IMR-90 (cell line): ENCODE data around the gene CROCC2. TPM values are rescaled to one million over a fixed set of nuclear protein-coding genes. Genes with fewer than 3 reads are reported as not detected.

Experiments used
- ATAC-seq: fragments of 200-7000 bp; cut with Tn5 transposase; 2 replicates; pipeline ENCODE4 v1.9.1; 2020; ENCODE audit warnings: low read depth, mild to moderate bottlenecking, moderate library complexity
- BruUV-seq: library from RNA; stranded (reverse); fragments of 400-500 nt; replicated peaks from 2 replicates; lab custom pipeline; 2021; lab: Mats Ljungman, UMichigan
- CTCF ChIA-PET: fragments of 300-600 bp; formaldehyde crosslinking; extraction: SDS; loops from one replicate; lab custom pipeline; 2021; ENCODE audit warnings: antibody characterized with exemption; lab: Yijun Ruan, JAX
- POLR2A ChIA-PET: fragments of 300-600 bp; sonication (Branson Sonifier 250); formaldehyde crosslinking; loops from one replicate; lab custom pipeline; 2022; ENCODE audit warnings: antibody characterized with exemption; ENCODE audit not compliant: unreplicated experiment; lab: Charles Lee
- DNase-seq: peaks from one replicate; pipeline ENCODE4 v3.0.0; 2013
- H2AFZ ChIP-seq: replicated peaks from 2 replicates; pipeline ENCODE3; 2013; ENCODE audit warnings: low read length, mild to moderate bottlenecking; ENCODE audit not compliant: poor library complexity
- H2AK5ac ChIP-seq: 2 replicates; pipeline ENCODE4 v1.6.1; 2013; ENCODE audit warnings: low read depth, low read length, inconsistent platforms
- H2AK9ac ChIP-seq: replicated peaks from 2 replicates; pipeline ENCODE3; 2013; ENCODE audit warnings: mild to moderate bottlenecking, low read depth, low read length, moderate library complexity; ENCODE audit not compliant: poor library complexity
- H2BK120ac ChIP-seq: 2 replicates; pipeline ENCODE4 v1.6.1; 2013; ENCODE audit warnings: low read depth, low read length, inconsistent platforms
- H2BK15ac ChIP-seq: 3 replicates; pipeline ENCODE4 v1.6.1; 2013; ENCODE audit warnings: low read depth, low read length, inconsistent platforms
- H2BK20ac ChIP-seq: 2 replicates; pipeline ENCODE4 v1.6.1; 2013; ENCODE audit warnings: low read depth, mild to moderate bottlenecking, inconsistent platforms, low read length, moderate library complexity
- H2BK5ac ChIP-seq: 2 replicates; pipeline ENCODE4 v1.6.1; 2013; ENCODE audit warnings: mild to moderate bottlenecking, low read depth, low read length, inconsistent platforms; ENCODE audit not compliant: poor library complexity, severe bottlenecking
- H3K14ac ChIP-seq: replicated peaks from 2 replicates; pipeline ENCODE4 v1.6.1; 2013; ENCODE audit warnings: low read depth, low read length, inconsistent platforms
- H3K18ac ChIP-seq: 2 replicates; pipeline ENCODE4 v1.6.1; 2013; ENCODE audit warnings: low read depth, low read length, control low read depth
- H3K23ac ChIP-seq: 2 replicates; pipeline ENCODE4 v1.6.1; 2013; ENCODE audit warnings: low read depth, low read length, inconsistent platforms
- H3K27ac ChIP-seq: 2 replicates; pipeline ENCODE4 v1.5.1; 2013; ENCODE audit warnings: mild to moderate bottlenecking, control low read depth, low read length; ENCODE audit not compliant: insufficient read depth
- H3K27me3 ChIP-seq: 2 replicates; pipeline ENCODE4 v1.6.1; 2013; ENCODE audit warnings: low read length; ENCODE audit not compliant: control insufficient read depth, insufficient read depth
- H3K36me3 ChIP-seq: 2 replicates; pipeline ENCODE4 v1.6.1; 2013; ENCODE audit warnings: low read length, mixed read lengths; ENCODE audit not compliant: control insufficient read depth, insufficient read depth
- H3K4ac ChIP-seq: 2 replicates; pipeline ENCODE4 v1.6.1; 2013; ENCODE audit warnings: low read depth, low read length, inconsistent platforms
- H3K4me1 ChIP-seq: 2 replicates; pipeline ENCODE4 v1.6.1; 2013; ENCODE audit warnings: low read length, mixed read lengths; ENCODE audit not compliant: control insufficient read depth, insufficient read depth
- H3K4me2 ChIP-seq: 2 replicates; pipeline ENCODE4 v1.6.1; 2013; ENCODE audit warnings: low read depth, mild to moderate bottlenecking, control low read depth, low read length, moderate library complexity
- H3K4me3 ChIP-seq: 2 replicates; pipeline ENCODE4 v1.5.1; 2013; ENCODE audit warnings: low read depth, mild to moderate bottlenecking, control low read depth, low read length, moderate library complexity; ENCODE audit not compliant: insufficient read depth
- H3K56ac ChIP-seq: 2 replicates; pipeline ENCODE4 v1.6.1; 2013; ENCODE audit warnings: low read length, inconsistent platforms; ENCODE audit not compliant: insufficient read depth; ENCODE audit errors: extremely low read depth
- H3K79me1 ChIP-seq, 2 experiments: 2 replicates each; pipeline ENCODE4 v1.6.1; 2013; ENCODE audit warnings: low read length in 2 of 2, inconsistent platforms in 1 of 2, low read depth in 1 of 2
- H3K9ac ChIP-seq: 2 replicates; pipeline ENCODE4 v1.6.1; 2013; ENCODE audit warnings: low read depth, low read length, control low read depth
- H3K9me1 ChIP-seq: 2 replicates; pipeline ENCODE4 v1.6.1; 2013; ENCODE audit warnings: low read length, inconsistent platforms; ENCODE audit not compliant: insufficient read depth
- H3K9me3 ChIP-seq: 2 replicates; pipeline ENCODE4 v1.6.1; 2013; ENCODE audit warnings: low read length; ENCODE audit not compliant: control insufficient read depth, insufficient read depth
- H4K20me1 ChIP-seq: 2 replicates; pipeline ENCODE4 v1.6.1; 2013; ENCODE audit warnings: low read length, inconsistent platforms; ENCODE audit not compliant: insufficient read depth
- H4K5ac ChIP-seq: 2 replicates; pipeline ENCODE4 v1.6.1; 2013; ENCODE audit warnings: mild to moderate bottlenecking, low read depth, low read length, control low read depth
- H4K8ac ChIP-seq, 2 experiments: 2 replicates each; pipeline ENCODE4 v1.6.1; 2013; ENCODE audit warnings: low read depth in 2 of 2, low read length in 2 of 2, control low read depth in 1 of 2, inconsistent platforms in 1 of 2
- H4K91ac ChIP-seq: 2 replicates; pipeline ENCODE4 v1.6.1; 2013; ENCODE audit warnings: low read depth, low read length, inconsistent platforms; ENCODE audit not compliant: insufficient read depth
- BHLHE40 ChIP-seq: fragments of 150-350 bp; IDR thresholded peaks from 2 replicates; pipeline ENCODE4 v1.6.1; 2016; ENCODE audit warnings: mild to moderate bottlenecking, low read depth, low read length
- CEBPB ChIP-seq: IDR thresholded peaks from 2 replicates; pipeline ENCODE4 v1.6.1; 2012; ENCODE audit warnings: low read depth, low read length, improper control_type of control experiment
- CHD1 ChIP-seq: IDR thresholded peaks from 2 replicates; pipeline ENCODE4 v1.6.1; 2012; ENCODE audit warnings: low read depth, low read length, improper control_type of control experiment
- CTCF ChIP-seq: conservative IDR thresholded peaks from 2 replicates; pipeline ENCODE4 v1.5.1; 2012; ENCODE audit warnings: mild to moderate bottlenecking, low read depth, low read length, improper control_type of control experiment
- ELK1 ChIP-seq: fragments of 150-350 bp; IDR thresholded peaks from 2 replicates; pipeline ENCODE4 v1.6.1; 2016; ENCODE audit warnings: low read depth, mild to moderate bottlenecking, low read length, moderate library complexity, borderline replicate concordance
- FOS ChIP-seq: fragments of 150-350 bp; IDR thresholded peaks from 2 replicates; pipeline ENCODE4 v1.6.1; 2016; ENCODE audit warnings: low read depth, low read length
- MAFK ChIP-seq: IDR thresholded peaks from 2 replicates; pipeline ENCODE4 v1.6.1; 2012; ENCODE audit warnings: low read depth, low read length, improper control_type of control experiment
- MAZ ChIP-seq: IDR thresholded peaks from 2 replicates; pipeline ENCODE4 v1.6.1; 2012; ENCODE audit warnings: low read depth, mild to moderate bottlenecking, low read length, improper control_type of control experiment, moderate library complexity, borderline replicate concordance
- MXI1 ChIP-seq: IDR thresholded peaks from 2 replicates; pipeline ENCODE4 v1.6.1; 2012; ENCODE audit warnings: low read depth, mild to moderate bottlenecking, low read length, moderate library complexity, borderline replicate concordance
- POLR2A ChIP-seq: IDR thresholded peaks from 2 replicates; pipeline ENCODE4 v1.6.1; 2012; ENCODE audit warnings: mild to moderate bottlenecking, low read depth, low read length
- RAD21 ChIP-seq: IDR thresholded peaks from 2 replicates; pipeline ENCODE4 v1.6.1; 2012; ENCODE audit warnings: low read length, improper control_type of control experiment
- RCOR1 ChIP-seq: IDR thresholded peaks from 2 replicates; pipeline ENCODE4 v1.6.1; 2012; ENCODE audit warnings: mild to moderate bottlenecking, low read length, improper control_type of control experiment; ENCODE audit not compliant: insufficient replicate concordance
- SMC3 ChIP-seq: fragments of 150-350 bp; IDR thresholded peaks from 2 replicates; pipeline ENCODE4 v1.6.1; 2016; ENCODE audit warnings: low read depth, mild to moderate bottlenecking, antibody characterized with exemption, low read length, moderate library complexity
- USF2 ChIP-seq: fragments of 150-350 bp; IDR thresholded peaks from 2 replicates; pipeline ENCODE4 v1.6.1; 2017; ENCODE audit warnings: mild to moderate bottlenecking, antibody characterized with exemption, low read length, low read depth
- WGBS, 2 experiments: methylation state at CpG; one replicate each; pipeline versions ENCODE4 v1.1.5 to v1.1.7; 2013; ENCODE audit warnings: missing lambda C conversion rate in 2 of 2; ENCODE audit not compliant: insufficient read length in 1 of 2; ENCODE audit errors: extremely low coverage in 2 of 2; 5-methylcytosine and 5-hydroxymethylcytosine counted together
- dilution Hi-C: fragments of 300-500 bp; cut with HindIII; formaldehyde crosslinking; loops from one replicate; pipeline ENCODE4 v1.14.3; 2018; ENCODE audit warnings: low sequenced_read_pairs; ENCODE audit not compliant: unreplicated experiment
- in situ Hi-C: fragments of 300-500 bp; cut with MboI; formaldehyde crosslinking; loops from 3 replicates; pipeline ENCODE4 v1.14.3; 2019; ENCODE audit warnings: low sequenced_read_pairs, inconsistent platforms, mixed read lengths
- intact Hi-C: fragments of 100-400 bp; cut with micrococcal nuclease; formaldehyde crosslinking; loops from 2 replicates; pipeline ENCODE4 v1.10.0; 2022
- polyA plus RNA-seq, 3 experiments: library from polyadenylated mRNA; depleted of rRNA; stranded (reverse); fragments of >200 nt; gene quantifications; 2 replicates each; pipeline ENCODE4 v1.2.3, GENCODE V29; 2012; ENCODE audit warnings: low replicate concordance in 1 of 3
- total RNA-seq: library from RNA; depleted of rRNA; stranded (reverse); fragments of >200 nt; gene quantifications from 2 replicates; pipeline ENCODE4 v1.2.3, GENCODE V29; 2012

CROCC2 gene
- total and polyA plus RNA-seq, 2 of the 4 experiments (the other 2 are of a cell fraction) = not detected

GRCh38 chr2:240987588-240987987 is 81.5 kb downstream of the CROCC2 start:
- ChIA-PET CTCF (no interaction called here), POLR2A (no interaction called here)
- Histone ChIP-seq H2BK5ac (peak overlapping the region; percentile 41), H3K18ac (peak overlapping the region; percentile 77; the same call in 1 of the 2 replicates), H2BK15ac (peak overlapping the region; percentile 33; the same call in 1 of the 3 replicates), H4K5ac (peak overlapping the region; percentile 11; the same call in 1 of the 2 replicates), H3K56ac (no peak overlapping the region), H3K14ac (0 out of 2 replicates have a peak overlapping the region, but pooled peaks have one; percentile 19), H3K23ac (no peak overlapping the region), H3K4me1 (peaks cover 20% of the 10 kb centered on the region), H3K9ac (peak overlapping the region; percentile 24; the same call in 1 of the 2 replicates), H3K4ac (peak overlapping the region; percentile 44), H4K20me1 (no peaks in the 10 kb centered on the region), H3K9me3 (peaks cover 11% of the 10 kb centered on the region), H3K4me3 (no peak overlapping the region), H2AK5ac (peak overlapping the region; percentile 84), H2AK9ac (no peak overlapping the region), H3K4me2 (peak overlapping the region; percentile 18; the same call in 1 of the 2 replicates), H3K27me3 (peaks cover 7% of the 10 kb centered on the region; the same call in 1 of the 2 replicates), H3K9me1 (peaks cover 7% of the 10 kb centered on the region; the same call in 1 of the 2 replicates), H2BK20ac (peak overlapping the region; percentile 27; the same call in 1 of the 2 replicates), H3K79me1 (no peaks in the 10 kb centered on the region), H4K91ac (peak overlapping the region; percentile 58; the same call in 1 of the 2 replicates), H3K27ac (peak overlapping the region; percentile 65; the same call in 1 of the 2 replicates), H3K36me3 (no peaks in the 10 kb centered on the region), H4K8ac (no peak overlapping the region), H2AFZ (no peak overlapping the region), H2BK120ac (peak overlapping the region; percentile 61; the same call in 1 of the 2 replicates)
- 100% methylated on average over 2 of the region's 6 CpGs; no CpG with 5 or more reads in 1 of the 2 experiments for WGBS, 2 experiments
- DNase-seq (no peak), ATAC-seq (no peak)
- no peak for TF ChIP-seq SMC3
- TF ChIP-seq MAZ = no peak
- no peak for TF ChIP-seq CHD1
- TF ChIP-seq POLR2A = no peak
- TF ChIP-seq MAFK = no peak
- TF ChIP-seq RAD21 = no peak
- no peak for TF ChIP-seq RCOR1
- no peak for TF ChIP-seq FOS
- TF ChIP-seq CEBPB = no peak
- TF ChIP-seq USF2 = no peak
- TF ChIP-seq MXI1 = no peak
- TF ChIP-seq CTCF = no peak
- TF ChIP-seq BHLHE40 = no peak
- no peak for TF ChIP-seq ELK1
- in situ Hi-C loops (loop anchor here (5.0 kb wide), 1 partner anchor 70 kb away; no protein-coding TSS in a partner anchor), dilution Hi-C loops (no loop called here), intact Hi-C loops (no loop called here)
- BruUV-seq = no TSS peak
